Coronary artery (tissue), 2 donors: ENCODE data around the gene MECR.
A peak's percentile ranks its signal among the peaks of the same experiment; 100 is the strongest.

Experiments used
- DNase-seq: peaks from one replicate; pipeline ENCODE4 v3.0.0-alpha.2; 2017; ENCODE audit warnings: low spot score
- H3K27ac ChIP-seq, 2 donors: fragments of 200-600 bp; sonication (generic); one replicate each; pipeline ENCODE4 v1.5.1; 2016 to 2019
- H3K4me3 ChIP-seq: fragments of 200-600 bp; sonication (generic); 2 replicates; pipeline ENCODE4 v1.5.1; 2016; ENCODE audit warnings: mild to moderate bottlenecking, moderate library complexity
- TF ChIP-seq, protein P1 (sequence below): fragments of 200-600 bp; sonication (generic); IDR thresholded peaks from one replicate; pipeline ENCODE4 v1.5.1; 2019; ENCODE audit warnings: antibody characterized with exemption

MECR gene

DNA sequence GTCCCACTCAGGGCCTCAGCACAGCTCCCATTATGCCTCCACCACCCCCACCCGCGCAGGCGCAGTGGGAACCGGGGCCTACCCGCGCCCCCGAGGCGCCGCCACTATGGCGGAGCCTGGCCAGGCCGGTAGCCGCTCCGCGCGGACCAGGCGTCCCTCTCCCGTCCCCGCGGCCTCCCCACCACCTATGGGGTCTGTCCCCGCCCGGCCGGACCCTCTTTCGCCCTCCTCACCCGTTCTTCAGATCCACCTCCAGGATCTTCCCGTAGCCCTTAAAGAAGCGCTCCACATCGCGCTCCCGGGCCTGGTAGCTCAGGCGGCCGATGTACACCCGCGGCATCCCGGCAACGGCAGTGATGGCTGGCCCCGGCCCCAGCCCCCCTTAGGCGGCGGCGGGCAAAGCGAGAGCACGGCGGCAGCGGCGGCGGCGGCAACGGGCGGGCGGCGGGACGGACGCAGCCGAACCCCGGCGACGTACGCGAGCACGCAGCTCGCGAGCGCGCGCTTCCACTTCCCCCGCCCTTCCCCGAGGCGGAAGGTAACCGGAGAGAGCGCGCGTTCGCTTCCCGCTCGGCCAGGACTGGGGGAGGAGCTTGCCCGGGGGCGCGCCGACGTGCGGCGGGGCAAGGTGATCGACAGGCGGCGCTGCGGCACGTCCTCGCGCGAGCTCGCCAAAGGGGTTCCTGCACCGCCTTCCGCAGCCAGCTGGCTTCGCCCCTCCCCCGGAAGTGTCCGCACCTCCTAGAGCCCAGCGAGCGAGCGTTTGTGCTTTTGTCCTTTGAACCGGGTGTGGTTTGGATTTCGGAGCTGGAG is 49.1 kb downstream of the MECR start, which contains the start of gene SRSF4:
Gene SRSF4 (minus strand): TSS at position 488 of the 813 bp plus-strand sequence. CDS start 148 bp downstream, at position 340.
- peak within 1 kb of the TSS; percentile 90 for H3K4me3 ChIP-seq
- DNase-seq, result peak; percentile 99
- TF ChIP-seq, protein P1, sequence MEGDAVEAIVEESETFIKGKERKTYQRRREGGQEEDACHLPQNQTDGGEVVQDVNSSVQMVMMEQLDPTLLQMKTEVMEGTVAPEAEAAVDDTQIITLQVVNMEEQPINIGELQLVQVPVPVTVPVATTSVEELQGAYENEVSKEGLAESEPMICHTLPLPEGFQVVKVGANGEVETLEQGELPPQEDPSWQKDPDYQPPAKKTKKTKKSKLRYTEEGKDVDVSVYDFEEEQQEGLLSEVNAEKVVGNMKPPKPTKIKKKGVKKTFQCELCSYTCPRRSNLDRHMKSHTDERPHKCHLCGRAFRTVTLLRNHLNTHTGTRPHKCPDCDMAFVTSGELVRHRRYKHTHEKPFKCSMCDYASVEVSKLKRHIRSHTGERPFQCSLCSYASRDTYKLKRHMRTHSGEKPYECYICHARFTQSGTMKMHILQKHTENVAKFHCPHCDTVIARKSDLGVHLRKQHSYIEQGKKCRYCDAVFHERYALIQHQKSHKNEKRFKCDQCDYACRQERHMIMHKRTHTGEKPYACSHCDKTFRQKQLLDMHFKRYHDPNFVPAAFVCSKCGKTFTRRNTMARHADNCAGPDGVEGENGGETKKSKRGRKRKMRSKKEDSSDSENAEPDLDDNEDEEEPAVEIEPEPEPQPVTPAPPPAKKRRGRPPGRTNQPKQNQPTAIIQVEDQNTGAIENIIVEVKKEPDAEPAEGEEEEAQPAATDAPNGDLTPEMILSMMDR, result no peak
- peak within 1 kb of the TSS; percentile 96 to 100 for H3K27ac ChIP-seq

DNA sequence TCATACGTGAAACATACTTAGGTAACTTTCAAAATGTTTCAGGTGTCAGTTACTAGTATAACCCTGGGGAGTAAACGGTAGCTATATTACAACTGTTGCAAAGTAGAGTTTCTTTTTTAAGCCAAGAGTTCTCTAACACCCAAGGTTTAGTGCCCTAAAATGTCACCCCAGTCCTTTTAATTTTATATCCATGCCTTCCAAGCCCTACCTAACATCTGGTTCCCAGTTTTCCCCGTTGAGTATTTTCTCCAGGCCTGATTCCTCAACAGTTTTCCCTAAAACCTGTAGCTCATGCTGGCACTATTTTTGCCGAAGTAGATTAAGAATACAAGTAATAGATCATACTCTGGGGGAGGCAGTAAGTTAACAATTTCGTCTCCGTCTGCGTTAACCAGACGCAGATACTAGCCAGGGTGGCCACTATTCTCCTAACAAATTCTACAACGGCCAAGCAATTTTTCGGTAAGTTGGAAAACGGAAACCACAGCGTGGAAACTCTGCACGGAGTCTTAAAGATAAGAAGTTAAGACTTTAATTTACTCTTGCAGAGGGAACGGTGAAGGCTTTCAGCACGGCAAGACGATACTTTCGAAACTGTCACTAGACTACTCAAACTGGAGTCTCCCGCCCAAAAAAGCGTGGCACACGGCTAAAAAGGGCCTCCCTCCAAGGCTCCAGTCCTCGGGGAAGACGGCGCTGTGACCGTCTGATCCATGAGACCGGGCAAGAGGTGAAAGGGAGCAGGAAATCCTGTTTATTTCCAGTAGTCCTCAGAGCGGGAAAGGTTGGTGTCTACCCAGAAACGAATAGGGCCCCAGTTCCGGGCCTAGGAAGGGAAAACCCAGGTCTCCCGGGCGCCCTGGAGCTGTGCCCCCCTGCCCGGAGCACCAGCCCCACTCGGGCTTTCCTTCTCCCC is 50.0 kb downstream of the MECR start:
- no peak for DNase-seq
- TF ChIP-seq, protein P1, result no peak
- peak overlapping the region; percentile 96 to 100 for H3K27ac ChIP-seq
- H3K4me3 ChIP-seq, result peak overlapping the region; percentile 90

DNA sequence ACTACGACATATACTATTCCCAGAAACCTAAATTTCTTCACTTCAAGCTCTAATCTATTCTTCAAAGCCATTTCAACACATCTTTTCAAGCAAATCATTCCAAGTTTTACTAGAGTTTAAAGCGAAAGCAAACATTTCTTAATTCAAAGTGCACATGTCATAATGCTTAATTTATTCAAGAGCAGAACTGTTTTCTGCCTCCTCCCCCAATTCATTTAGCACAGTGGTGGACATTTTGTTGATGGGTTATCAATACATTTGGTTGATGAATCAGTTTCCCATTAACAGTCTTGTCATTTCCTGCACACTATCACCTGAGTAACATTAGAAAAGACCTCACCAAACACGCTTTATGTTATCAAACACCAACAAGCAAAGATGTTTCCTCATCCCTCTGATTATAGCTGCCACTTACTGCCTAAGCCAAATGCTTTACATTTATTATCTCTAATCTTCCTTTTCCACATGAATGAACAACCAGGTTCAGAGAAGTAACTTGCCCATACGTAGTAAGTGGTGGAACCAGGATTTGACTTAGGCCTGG is 51.0 kb downstream of the MECR start:
- peak overlapping the region; percentile 19 to 100 for H3K27ac ChIP-seq
- peak overlapping the region; percentile 90 for H3K4me3 ChIP-seq
- no peak for DNase-seq
- TF ChIP-seq, protein P1, result no peak

DNA sequence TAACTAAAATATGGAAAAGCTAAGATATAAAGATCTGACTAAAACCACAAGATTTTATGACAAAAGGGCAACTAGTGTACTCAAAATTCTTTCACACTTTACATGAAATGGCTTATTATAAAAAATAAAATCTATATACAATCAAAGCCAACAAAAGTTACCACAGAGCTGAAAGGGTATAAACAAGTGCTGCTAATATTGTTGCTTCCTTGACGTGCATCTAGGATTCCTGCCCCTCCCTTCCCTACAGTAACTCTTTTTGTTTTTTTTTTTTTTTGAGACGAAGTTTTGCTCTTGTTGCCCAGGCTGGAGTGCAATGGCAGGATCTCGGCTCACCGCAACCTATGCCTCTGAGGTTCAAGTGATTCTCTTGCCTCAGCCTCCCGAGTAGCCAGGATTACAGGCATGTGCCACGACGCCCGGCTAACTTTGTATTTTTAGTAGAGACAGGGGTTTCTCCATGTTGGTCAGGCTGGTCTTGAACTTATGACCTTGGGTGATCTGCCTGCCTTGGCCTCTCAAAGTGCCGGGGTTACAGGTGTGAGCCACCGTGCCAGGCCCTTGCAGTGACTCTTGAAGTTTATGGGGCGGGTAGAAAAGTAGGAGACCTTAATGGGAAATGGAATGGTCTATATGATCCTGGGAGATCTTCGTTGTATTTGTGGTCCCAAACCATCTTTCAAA is 53.6 kb downstream of the MECR start:
- TF ChIP-seq, protein P1, result no peak
- DNase-seq, result peak; percentile 53
- Histone ChIP-seq H3K4me3 (peak overlapping the region; percentile 26), H3K27ac (peak overlapping the region in 1 of 2 donors; percentile 17)

DNA sequence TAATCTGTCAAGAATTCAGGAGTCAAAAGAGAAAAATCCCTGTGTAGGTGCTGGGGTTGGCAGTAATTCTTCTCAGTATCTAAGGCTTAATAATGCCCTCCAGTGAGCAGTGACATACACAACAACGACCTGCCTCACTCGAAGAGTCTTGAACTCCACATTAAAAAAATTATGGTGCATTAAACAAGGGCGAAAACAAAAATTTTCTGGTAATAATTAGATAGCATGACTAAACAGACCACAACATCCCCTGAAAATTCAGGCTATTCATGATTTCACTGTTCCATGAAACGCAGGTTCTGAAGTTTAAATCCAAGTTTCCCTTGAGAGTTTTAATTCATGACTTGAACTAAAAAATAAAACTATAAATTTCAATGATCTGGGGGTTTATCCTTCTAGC is 54.2 kb downstream of the MECR start:
- no peak for DNase-seq
- TF ChIP-seq, protein P1, result no peak
- Histone ChIP-seq H3K4me3 (no peak overlapping the region), H3K27ac (no peak overlapping the region)

DNA sequence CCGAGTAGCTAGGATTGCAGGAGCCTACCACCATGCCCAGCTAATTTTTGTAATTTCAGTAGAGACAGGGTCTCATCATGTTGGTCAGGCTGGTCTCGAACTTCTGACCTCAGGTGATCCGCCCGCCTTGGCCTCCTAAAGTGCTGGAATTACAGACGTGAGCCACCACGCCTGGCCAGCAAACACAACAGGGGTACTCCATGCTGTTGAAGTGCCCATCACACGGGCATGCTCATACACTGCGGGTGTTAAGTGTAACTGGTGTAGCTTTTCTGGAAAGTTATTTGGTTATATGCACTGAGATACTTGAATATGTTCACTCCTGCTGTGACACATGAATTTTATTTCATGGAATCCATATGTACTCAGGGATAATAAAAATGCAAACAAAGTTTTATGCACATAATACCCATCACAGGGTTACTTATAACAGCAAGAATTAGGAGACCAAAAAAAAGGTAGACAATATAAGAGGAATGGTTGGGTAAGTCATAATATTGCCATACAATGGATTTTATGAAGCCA is 58.3 kb downstream of the MECR start:
- DNase-seq, result no peak
- no peak overlapping the region for H3K4me3 ChIP-seq
- no peak overlapping the region for H3K27ac ChIP-seq
- TF ChIP-seq, protein P1, result no peak
